HG02610 (cell line): ENCODE measurements around the gene STK11.

Experiments used
- ATAC-seq: cut with Tn5 transposase; IDR thresholded peaks from one replicate; pipeline ENCODE4 v1.9.1; 2021; ENCODE audit warnings: mild to moderate bottlenecking, moderate library complexity; ENCODE audit not compliant: unreplicated experiment

STK11 gene

GRCh38 chr19:1224047-1224825, 18.7 kb downstream of the STK11 start:
- no peak for ATAC-seq

GRCh38 chr19:1224847-1225246, 19.3 kb downstream of the STK11 start:
- no peak for ATAC-seq

- no peak for ATAC-seq
Observed at GRCh38 chr19:1225440-1226226, 20.1 kb downstream of the STK11 start.

GRCh38 chr19:1226227-1226518, 20.6 kb downstream of the STK11 start:
- ATAC-seq: no peak

GRCh38 chr19:1226522-1227303, 21.1 kb downstream of the STK11 start:
- no peak for ATAC-seq

- no peak for ATAC-seq
Observed at GRCh38 chr19:1227304-1228054, 21.9 kb downstream of the STK11 start.

- no peak for ATAC-seq
Observed at GRCh38 chr19:1228161-1228957, 22.8 kb downstream of the STK11 start.

GRCh38 chr19:1229056-1229923, 23.7 kb downstream of the STK11 start:
- ATAC-seq: no peak

- ATAC-seq: no peak
Observed at GRCh38 chr19:1229924-1230782, 24.6 kb downstream of the STK11 start.

GRCh38 chr19:1230783-1231489, 25.4 kb downstream of the STK11 start:
- no peak for ATAC-seq

GRCh38 chr19:1231729-1232637, 26.4 kb downstream of the STK11 start:
- ATAC-seq: no peak

GRCh38 chr19:1232652-1233072, 27.1 kb downstream of the STK11 start:
- ATAC-seq: no peak

GRCh38 chr19:1233115-1233667, 27.6 kb downstream of the STK11 start:
- no peak for ATAC-seq

- no peak for ATAC-seq
Observed at GRCh38 chr19:1234051-1234954, 28.7 kb downstream of the STK11 start.

- no peak for ATAC-seq
Observed at GRCh38 chr19:1234955-1235380, 29.4 kb downstream of the STK11 start.
